ENCODE results near the gene SNRPE. TPM values are rescaled to one million over a fixed set of nuclear protein-coding genes. Genes with fewer than 3 reads are reported as not detected.
A peak's percentile ranks its signal among the peaks of the same experiment; 100 is the strongest.
"Not testable (repeated sequence)": the region's sequence is repeated elsewhere in the genome, so short reads cannot be mapped to it uniquely, and the experiment has no call there.

Gene SNRPE
- 150 TPM for polyA plus RNA-seq
- long read RNA-seq, donor 1, transcript SNRPE-202 (5 exons, 942 nt): major isoform, 69 of 80 reads
- long read RNA-seq, donor 1, partial matches to known transcripts: 0 of 80 reads
- long read RNA-seq, donor 1, other reads (novel, unspliced or antisense): 5 of 80 reads
- long read RNA-seq, donor 2, transcript SNRPE-202 (5 exons, 942 nt): major isoform, 141 of 176 reads
- long read RNA-seq, donor 2, partial matches to known transcripts: 11 of 176 reads
- long read RNA-seq, donor 2, other reads (novel, unspliced or antisense): 14 of 176 reads
- long read RNA-seq, donor 3: 0 reads
- long read RNA-seq, donor 4, transcript SNRPE-202 (5 exons, 942 nt): major isoform, 20 of 21 reads
- long read RNA-seq, donor 4, partial matches to known transcripts: 0 of 21 reads
- long read RNA-seq, donor 4, other reads (novel, unspliced or antisense): 0 of 21 reads
- long read RNA-seq, donor 5, transcript SNRPE-202 (5 exons, 942 nt): major isoform, 103 of 104 reads
- long read RNA-seq, donor 5, partial matches to known transcripts: 0 of 104 reads
- long read RNA-seq, donor 5, other reads (novel, unspliced or antisense): 0 of 104 reads
- long read RNA-seq, donor 6, transcript SNRPE-202 (5 exons, 942 nt): major isoform, 117 of 146 reads
- long read RNA-seq, donor 6, transcript SNRPE-206 (4 exons, 967 nt): minor isoform, 6 of 146 reads
- long read RNA-seq, donor 6, partial matches to known transcripts: 10 of 146 reads
- long read RNA-seq, donor 6, other reads (novel, unspliced or antisense): 6 of 146 reads
- long read RNA-seq, donor 7, transcript SNRPE-202 (5 exons, 942 nt): major isoform, 101 of 118 reads
- long read RNA-seq, donor 7, transcript SNRPE-206 (4 exons, 967 nt): minor isoform, 5 of 118 reads
- long read RNA-seq, donor 7, partial matches to known transcripts: 0 of 118 reads
- long read RNA-seq, donor 7, other reads (novel, unspliced or antisense): 6 of 118 reads
- long read RNA-seq, donor 8, transcript SNRPE-206 (4 exons, 967 nt): minor isoform, 5 of 278 reads
- long read RNA-seq, donor 8, transcript SNRPE-205 (5 exons, 532 nt): minor isoform, 9 of 278 reads
- long read RNA-seq, donor 8, transcript SNRPE-202 (5 exons, 942 nt): major isoform, 231 of 278 reads
- long read RNA-seq, donor 8, partial matches to known transcripts: 10 of 278 reads
- long read RNA-seq, donor 8, other reads (novel, unspliced or antisense): 19 of 278 reads
- long read RNA-seq, donor 9, transcript SNRPE-205 (5 exons, 532 nt): minor isoform, 5 of 244 reads
- long read RNA-seq, donor 9, transcript SNRPE-202 (5 exons, 942 nt): major isoform, 203 of 244 reads
- long read RNA-seq, donor 9, partial matches to known transcripts: 15 of 244 reads
- long read RNA-seq, donor 9, other reads (novel, unspliced or antisense): 13 of 244 reads
- long read RNA-seq, donor 10, transcript SNRPE-202 (5 exons, 942 nt): major isoform, 154 of 194 reads
- long read RNA-seq, donor 10, partial matches to known transcripts: 6 of 194 reads
- long read RNA-seq, donor 10, other reads (novel, unspliced or antisense): 24 of 194 reads
- long read RNA-seq, donor 11, transcript SNRPE-202 (5 exons, 942 nt): major isoform, 140 of 155 reads
- long read RNA-seq, donor 11, partial matches to known transcripts: 0 of 155 reads
- long read RNA-seq, donor 11, other reads (novel, unspliced or antisense): 7 of 155 reads

GRCh38 chr1:203861379-203862184, at the start of gene SNRPE:
SNRPE (plus strand) TSS chr1:203861599; CDS start chr1:203861660, 61 bp downstream.
- H3K4me3 ChIP-seq (ENCODE audit: low read length): peak within 1 kb of the TSS; percentile 74
- peaks cover 10% of the 10 kb centered on the region for H3K4me1 ChIP-seq (ENCODE audit: control insufficient read depth, insufficient read depth, low read length)
- H3K36me3 ChIP-seq (ENCODE audit: control insufficient read depth, insufficient read depth, low read length): peaks cover 27% of the 10 kb centered on the region
- no CpG with 5 or more reads among the region's 48 CpGs for WGBS (ENCODE audit: insufficient coverage, low lambda C conversion rate)
- peak within 1 kb of the TSS; percentile 59 for H3K27ac ChIP-seq (ENCODE audit: low read length)
- DNase-seq: peak; percentile 98 to 99
- H3K9me3 ChIP-seq (ENCODE audit: control insufficient read depth, low read depth, low read length): no peaks in the 10 kb centered on the region
- H3K27me3 ChIP-seq (ENCODE audit: control insufficient read depth, insufficient read depth, low read length): no peaks in the 10 kb centered on the region

DNA sequence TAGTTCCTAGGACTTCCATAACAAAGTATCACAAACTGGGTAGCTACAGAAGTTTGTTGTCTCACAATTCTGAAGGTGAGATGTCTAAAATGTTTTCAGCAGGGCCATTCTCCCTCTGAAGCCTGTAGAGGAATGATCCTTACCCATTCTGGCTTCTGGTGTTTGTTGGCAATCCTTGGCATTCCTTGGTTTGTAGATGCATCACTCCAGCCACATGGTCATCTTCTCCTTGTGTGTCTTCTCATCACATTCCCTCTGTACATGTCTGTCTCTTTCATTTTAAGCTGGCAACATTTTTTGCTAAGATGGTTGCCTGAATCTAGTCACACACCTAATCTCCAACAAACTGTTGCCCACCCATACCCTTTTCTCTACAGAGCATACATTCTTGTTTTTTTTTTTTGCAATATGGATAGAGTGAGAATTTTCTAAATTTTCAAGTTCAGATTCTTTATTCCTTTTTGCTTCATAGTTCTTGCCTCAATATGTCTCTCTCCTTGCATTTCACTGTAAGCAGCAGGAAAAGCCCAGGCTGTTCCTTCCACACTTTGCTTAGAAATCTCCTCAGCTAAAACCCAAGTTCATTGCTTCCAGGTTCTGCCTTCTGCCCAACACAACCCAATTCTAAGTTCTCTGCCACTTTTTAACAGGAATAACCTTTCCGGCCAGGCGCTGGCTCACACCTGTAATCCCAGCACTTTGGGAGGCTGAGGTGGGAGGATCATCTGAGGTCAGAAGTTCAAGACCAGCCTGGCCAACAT, 47.6 kb upstream of the SNRPE start:
- H3K9me3 ChIP-seq (ENCODE audit: control insufficient read depth, low read depth, low read length): no peaks in the 10 kb centered on the region
- H3K36me3 ChIP-seq (ENCODE audit: control insufficient read depth, insufficient read depth, low read length): peaks cover 38% of the 10 kb centered on the region
- H3K27ac ChIP-seq (ENCODE audit: low read length): no peak overlapping the region
- no CpG with 5 or more reads among the region's 2 CpGs for WGBS (ENCODE audit: insufficient coverage, low lambda C conversion rate)
- no peaks in the 10 kb centered on the region for H3K27me3 ChIP-seq (ENCODE audit: control insufficient read depth, insufficient read depth, low read length)
- no peak overlapping the region for H3K4me3 ChIP-seq (ENCODE audit: low read length)
- no peaks in the 10 kb centered on the region for H3K4me1 ChIP-seq (ENCODE audit: control insufficient read depth, insufficient read depth, low read length)
- no peak for DNase-seq

GRCh38 chr1:203818399-203818798, 43.0 kb upstream of the SNRPE start:
- DNase-seq: no peak
- WGBS (ENCODE audit: insufficient coverage, low lambda C conversion rate): no CpG with 5 or more reads among the region's 6 CpGs
- no peak overlapping the region for H3K4me3 ChIP-seq (ENCODE audit: low read length)
- H3K4me1 ChIP-seq (ENCODE audit: control insufficient read depth, insufficient read depth, low read length): no peaks in the 10 kb centered on the region
- peaks cover 70% of the 10 kb centered on the region for H3K36me3 ChIP-seq (ENCODE audit: control insufficient read depth, insufficient read depth, low read length)
- no peaks in the 10 kb centered on the region for H3K9me3 ChIP-seq (ENCODE audit: control insufficient read depth, low read depth, low read length)
- no peak overlapping the region for H3K27ac ChIP-seq (ENCODE audit: low read length)
- H3K27me3 ChIP-seq (ENCODE audit: control insufficient read depth, insufficient read depth, low read length): no peaks in the 10 kb centered on the region

DNA sequence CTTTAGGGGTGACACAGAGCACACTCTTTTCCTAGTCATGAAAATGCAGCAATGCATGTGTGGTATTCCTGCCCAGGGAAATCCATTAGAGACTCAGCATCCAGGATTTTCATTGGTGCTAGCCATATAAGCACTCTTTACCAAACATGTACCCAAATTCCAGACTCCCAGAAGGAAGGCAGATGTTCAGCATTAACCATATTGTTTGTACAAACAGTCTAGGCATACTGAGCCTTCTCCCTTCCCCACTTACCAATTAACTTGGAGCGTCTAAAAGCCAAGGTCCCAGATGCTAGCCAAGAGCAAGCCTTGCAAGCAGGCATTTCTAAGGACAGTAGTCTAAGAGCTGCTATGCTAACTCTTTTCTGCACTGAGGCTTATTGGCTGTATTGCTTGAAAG, 38.1 kb upstream of the SNRPE start:
- no peak overlapping the region for H3K4me3 ChIP-seq (ENCODE audit: low read length)
- WGBS (ENCODE audit: insufficient coverage, low lambda C conversion rate): no CpG with 5 or more reads among the region's 1 CpG
- H3K27me3 ChIP-seq (ENCODE audit: control insufficient read depth, insufficient read depth, low read length): no peaks in the 10 kb centered on the region
- DNase-seq: no peak
- H3K9me3 ChIP-seq (ENCODE audit: control insufficient read depth, low read depth, low read length): no peaks in the 10 kb centered on the region
- no peak overlapping the region for H3K27ac ChIP-seq (ENCODE audit: low read length)
- H3K36me3 ChIP-seq (ENCODE audit: control insufficient read depth, insufficient read depth, low read length): peaks cover 63% of the 10 kb centered on the region
- no peaks in the 10 kb centered on the region for H3K4me1 ChIP-seq (ENCODE audit: control insufficient read depth, insufficient read depth, low read length)

- H3K36me3 ChIP-seq (ENCODE audit: control insufficient read depth, insufficient read depth, low read length): peaks cover 64% of the 10 kb centered on the region
Observed at GRCh38 chr1:203826175-203826574, 35.2 kb upstream of the SNRPE start.

DNA sequence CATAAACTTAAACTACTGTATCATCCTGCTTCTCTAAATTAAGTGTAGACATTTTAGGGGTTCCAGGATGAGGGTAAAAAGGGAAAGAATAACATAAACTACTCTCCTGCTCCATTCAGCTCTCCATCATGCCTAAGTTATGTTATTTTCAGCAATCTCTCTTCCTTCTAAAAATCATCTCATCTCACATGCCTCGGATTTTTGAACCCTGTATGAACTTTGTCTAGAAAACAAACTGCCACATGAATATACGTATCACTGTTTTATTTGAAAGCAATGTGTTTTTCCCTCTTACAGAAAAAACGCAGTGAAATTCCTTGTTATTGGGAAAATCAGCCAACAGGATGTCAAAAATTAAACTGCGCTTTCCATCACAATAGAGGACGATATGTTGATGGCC, 33.4 kb upstream of the SNRPE start:
- Histone ChIP-seq H3K9me3 (ENCODE audit: control insufficient read depth, low read depth, low read length) (no peaks in the 10 kb centered on the region), H3K4me3 (ENCODE audit: low read length) (no peak overlapping the region), H3K36me3 (ENCODE audit: control insufficient read depth, insufficient read depth, low read length) (peaks cover 56% of the 10 kb centered on the region), H3K27ac (ENCODE audit: low read length) (no peak overlapping the region), H3K4me1 (ENCODE audit: control insufficient read depth, insufficient read depth, low read length) (no peaks in the 10 kb centered on the region), H3K27me3 (ENCODE audit: control insufficient read depth, insufficient read depth, low read length) (no peaks in the 10 kb centered on the region)
- WGBS (ENCODE audit: insufficient coverage, low lambda C conversion rate): no CpG with 5 or more reads among the region's 5 CpGs
- no peak for DNase-seq

More at GRCh38 chr1:203826175-203826574, 35.2 kb upstream of the SNRPE start:
- no peaks in the 10 kb centered on the region for H3K4me1 ChIP-seq (ENCODE audit: control insufficient read depth, insufficient read depth, low read length)
- no peak overlapping the region for H3K27ac ChIP-seq (ENCODE audit: low read length)
- H3K27me3 ChIP-seq (ENCODE audit: control insufficient read depth, insufficient read depth, low read length): no peaks in the 10 kb centered on the region
- H3K4me3 ChIP-seq (ENCODE audit: low read length): no peak overlapping the region
- 90% methylated on average over 1 of the region's 2 CpGs for WGBS (ENCODE audit: insufficient coverage, low lambda C conversion rate)
- no peaks in the 10 kb centered on the region for H3K9me3 ChIP-seq (ENCODE audit: control insufficient read depth, low read depth, low read length)
- DNase-seq: no peak

GRCh38 chr1:203828503-203828902, 32.9 kb upstream of the SNRPE start:
- Histone ChIP-seq H3K4me1 (ENCODE audit: control insufficient read depth, insufficient read depth, low read length) (no peaks in the 10 kb centered on the region), H3K27ac (ENCODE audit: low read length) (no peak overlapping the region), H3K4me3 (ENCODE audit: low read length) (no peak overlapping the region), H3K9me3 (ENCODE audit: control insufficient read depth, low read depth, low read length) (no peaks in the 10 kb centered on the region), H3K36me3 (ENCODE audit: control insufficient read depth, insufficient read depth, low read length) (peaks cover 51% of the 10 kb centered on the region), H3K27me3 (ENCODE audit: control insufficient read depth, insufficient read depth, low read length) (no peaks in the 10 kb centered on the region)
- 71% methylated on average over 1 of the region's 1 CpG for WGBS (ENCODE audit: insufficient coverage, low lambda C conversion rate)
- no peak for DNase-seq

- not testable (repeated sequence) for H3K27me3 ChIP-seq (ENCODE audit: control insufficient read depth, insufficient read depth, low read length); H3K9me3 ChIP-seq (ENCODE audit: control insufficient read depth, low read depth, low read length); H3K27ac ChIP-seq (ENCODE audit: low read length); DNase-seq; H3K4me3 ChIP-seq (ENCODE audit: low read length); H3K4me1 ChIP-seq (ENCODE audit: control insufficient read depth, insufficient read depth, low read length)
- no CpG with 5 or more reads among the region's 5 CpGs for WGBS (ENCODE audit: insufficient coverage, low lambda C conversion rate)
- peaks cover 54% of the 10 kb centered on the region for H3K36me3 ChIP-seq (ENCODE audit: control insufficient read depth, insufficient read depth, low read length)
Observed at GRCh38 chr1:203829247-203829646, 32.2 kb upstream of the SNRPE start.

All from large intestine (tissue), 12 donors.